ENCODE data around the gene C16orf92. TPM values are rescaled to one million over a fixed set of nuclear protein-coding genes. Genes with fewer than 3 reads are reported as not detected.

C16orf92 gene
- total RNA-seq, 1 donor from 2014 or later, result not detected

DNA sequence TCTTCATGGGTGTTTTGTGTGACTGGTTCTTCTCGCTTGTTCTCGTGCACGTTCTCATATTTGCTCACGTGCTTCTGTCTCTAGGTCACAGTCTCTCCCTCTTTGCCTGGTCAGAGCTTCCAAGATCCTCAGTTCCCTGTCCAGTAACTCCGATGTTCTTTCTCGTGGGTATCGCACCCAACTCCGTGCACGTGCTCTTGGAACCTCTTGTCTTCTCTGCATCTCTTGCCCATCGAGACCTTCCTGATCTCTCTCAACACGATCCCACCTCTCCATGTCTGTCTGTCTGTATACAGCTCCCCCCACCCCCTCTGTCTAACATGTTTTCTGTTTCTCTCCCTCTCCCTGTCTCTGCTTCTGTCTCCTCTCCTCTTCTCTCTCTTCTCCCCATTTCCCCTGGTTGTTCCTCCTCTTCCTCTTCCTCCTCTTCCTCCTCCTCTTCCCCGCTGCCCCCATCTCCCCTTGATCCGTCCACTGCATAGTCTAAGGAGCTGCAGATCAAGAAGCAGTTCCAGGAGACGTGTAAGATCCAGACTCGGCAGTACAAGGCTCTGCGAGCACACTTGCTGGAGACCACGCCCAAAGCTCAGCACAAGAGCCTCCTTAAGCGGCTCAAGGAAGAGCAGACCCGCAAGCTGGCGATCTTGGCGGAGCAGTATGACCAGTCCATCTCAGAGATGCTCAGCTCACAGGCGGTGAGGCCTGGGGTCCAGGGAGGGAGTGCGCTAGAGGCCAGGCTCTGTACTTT, 33.7 kb upstream of the C16orf92 start:
- DNase-seq (ENCODE audit: low spot score), result no peak

DNA sequence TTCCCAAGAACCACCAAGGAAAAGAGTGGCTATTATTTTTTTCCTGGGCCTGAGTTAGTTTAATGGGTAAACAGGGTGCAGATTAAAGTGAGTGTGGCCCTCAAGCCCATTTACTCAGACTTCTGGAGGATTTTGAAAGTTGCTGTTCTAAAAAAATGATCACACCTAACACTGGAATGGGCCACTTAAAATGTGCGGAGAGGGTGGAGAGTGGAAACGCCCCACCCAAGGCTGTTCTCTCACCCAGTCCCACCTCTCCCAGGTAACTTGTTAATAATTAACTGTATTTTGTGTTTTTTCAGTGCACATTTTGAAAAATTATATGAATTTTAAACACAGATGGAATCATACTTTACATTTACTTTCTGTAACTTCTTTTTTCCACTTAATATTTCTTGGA, 33.0 kb upstream of the C16orf92 start:
- no peak for DNase-seq (ENCODE audit: low spot score)

DNA sequence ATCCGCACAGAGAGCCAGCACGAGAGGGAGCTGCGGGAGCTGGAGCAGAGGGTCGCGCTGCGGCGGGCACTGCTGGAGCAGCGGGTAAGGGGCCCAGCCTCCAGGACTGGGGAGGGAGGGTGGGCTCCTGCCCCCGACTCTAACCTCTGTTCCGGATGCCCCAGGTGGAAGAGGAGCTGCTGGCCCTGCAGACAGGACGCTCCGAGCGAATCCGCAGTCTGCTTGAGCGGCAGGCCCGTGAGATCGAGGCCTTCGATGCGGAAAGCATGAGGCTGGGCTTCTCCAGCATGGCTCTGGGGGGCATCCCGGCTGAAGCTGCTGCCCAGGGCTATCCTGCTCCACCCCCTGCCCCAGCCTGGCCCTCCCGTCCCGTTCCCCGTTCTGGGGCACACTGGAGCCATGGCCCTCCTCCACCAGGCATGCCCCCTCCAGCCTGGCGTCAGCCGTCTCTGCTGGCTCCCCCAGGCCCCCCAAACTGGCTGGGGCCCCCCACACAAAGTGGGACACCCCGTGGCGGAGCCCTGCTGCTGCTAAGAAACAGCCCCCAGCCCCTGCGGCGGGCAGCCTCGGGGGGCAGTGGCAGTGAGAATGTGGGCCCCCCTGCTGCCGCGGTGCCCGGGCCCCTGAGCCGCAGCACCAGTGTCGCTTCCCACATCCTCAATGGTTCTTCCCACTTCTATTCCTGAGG, 32.0 kb upstream of the C16orf92 start:
- DNase-seq (ENCODE audit: low spot score), result no peak

GRCh38 chr16:29991571-29991904, 31.5 kb upstream of the C16orf92 start:
- no peak for DNase-seq (ENCODE audit: low spot score)

- DNase-seq (ENCODE audit: low spot score), result no peak
These were observed 30.5 kb upstream of the C16orf92 start for GRCh38 chr16:29992344-29992967.

DNA sequence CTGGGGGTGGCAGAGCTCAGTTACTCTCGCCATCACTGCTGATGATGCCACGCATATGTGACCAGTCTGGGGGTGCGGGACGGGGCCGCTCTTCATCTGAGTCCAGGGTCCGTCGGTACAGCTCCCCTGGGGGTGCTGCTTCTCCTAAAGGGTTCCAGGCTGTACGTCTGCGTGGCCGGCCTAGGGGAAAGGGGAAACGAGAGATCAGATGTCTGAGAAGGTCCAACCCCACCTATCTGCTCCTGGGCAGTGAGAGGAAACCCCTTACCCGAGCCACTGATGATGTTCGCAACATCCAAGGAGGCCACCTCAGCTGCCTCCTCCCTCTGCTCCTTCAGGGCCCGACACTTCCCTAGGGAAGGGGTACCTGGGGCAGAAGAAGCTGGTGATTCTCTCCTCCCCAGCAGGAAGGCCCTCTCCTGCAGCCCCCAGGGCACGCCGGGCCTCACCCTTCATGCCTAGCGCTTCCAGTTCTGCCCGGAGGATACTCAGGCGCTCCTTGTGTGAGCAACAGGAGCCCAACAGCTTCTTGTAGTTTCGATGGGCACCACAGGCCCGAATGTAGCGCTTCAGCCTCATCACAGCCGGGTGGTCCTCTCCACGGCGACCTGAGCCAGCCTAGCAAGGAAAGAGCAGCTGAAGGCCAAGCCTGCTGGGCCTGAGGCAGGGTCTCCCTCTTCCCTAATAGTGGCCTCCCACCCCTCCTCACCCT, 29.7 kb upstream of the C16orf92 start:
- DNase-seq (ENCODE audit: low spot score), result no peak

DNA sequence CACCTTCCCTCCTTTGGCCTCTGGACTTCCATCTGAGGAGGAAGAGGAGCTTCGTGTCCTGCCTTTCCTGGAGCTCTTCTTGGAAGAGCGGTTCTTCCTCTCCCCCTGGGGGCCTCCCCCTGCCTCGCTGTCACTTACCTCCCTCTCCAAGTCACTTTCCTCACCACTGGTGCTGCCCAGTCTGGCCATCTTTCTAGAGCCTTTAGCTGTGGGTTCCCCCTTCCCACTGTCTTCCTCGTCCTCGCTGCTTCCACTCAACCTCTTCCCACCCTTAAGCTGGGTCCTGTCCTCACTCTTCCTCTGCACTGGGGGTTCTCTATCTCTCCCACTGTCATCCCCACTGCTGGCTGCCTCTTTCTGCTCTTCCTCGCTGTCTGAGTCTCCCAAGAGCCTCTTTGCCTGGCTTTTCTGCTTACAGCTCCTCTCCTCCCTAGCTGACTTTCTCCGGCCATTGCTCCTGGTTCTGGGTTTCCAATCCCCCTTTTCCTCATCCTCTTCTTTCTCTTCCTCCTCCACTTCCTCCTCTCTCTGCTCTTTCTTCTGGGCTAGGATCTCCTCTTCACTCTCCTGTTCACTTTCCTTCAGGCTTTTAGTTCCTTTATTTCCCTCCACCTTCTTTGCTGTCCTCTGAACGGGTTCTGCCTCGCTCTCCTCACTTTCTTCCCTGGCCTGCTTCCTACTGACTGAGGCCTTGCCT, 28.9 kb upstream of the C16orf92 start:
- no peak for DNase-seq (ENCODE audit: low spot score)

DNA sequence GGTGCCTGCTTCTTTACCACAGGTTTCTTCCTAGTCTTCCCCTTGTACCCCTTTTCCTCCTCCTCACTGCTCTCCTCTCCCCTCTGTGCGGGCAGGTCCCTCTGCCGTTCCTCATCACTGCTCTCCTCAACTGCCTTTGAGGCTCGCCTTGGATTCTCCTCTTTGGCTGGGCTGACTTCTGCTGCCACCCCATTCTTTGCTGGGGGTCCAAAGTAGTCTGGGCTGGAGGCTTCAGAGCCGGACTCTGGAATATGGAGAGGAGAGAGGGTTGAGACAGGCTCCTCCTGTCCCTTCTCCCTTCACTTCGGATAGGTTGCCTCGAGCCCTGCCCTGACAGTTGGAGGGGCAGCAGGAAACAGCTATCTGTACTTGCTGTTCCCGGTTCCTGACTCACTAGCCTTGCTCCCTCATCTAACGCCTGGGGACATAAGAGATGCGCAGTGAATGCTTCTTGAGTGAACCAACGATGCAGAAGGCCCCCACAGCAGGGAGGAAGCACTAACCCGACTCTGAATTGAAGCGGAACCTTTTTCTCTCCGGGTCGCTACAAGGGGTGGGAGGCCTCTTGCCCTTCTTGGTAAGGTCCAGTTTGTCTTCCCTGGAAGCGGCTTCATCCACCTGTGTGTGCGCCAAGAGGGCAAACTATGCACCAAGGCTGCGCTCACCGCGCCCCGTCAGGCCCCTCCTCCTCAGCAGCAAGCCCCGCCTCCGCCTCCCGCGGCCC, 28.2 kb upstream of the C16orf92 start:
- no peak for DNase-seq (ENCODE audit: low spot score)

- DNase-seq (ENCODE audit: low spot score), result peak; percentile 87
These were observed 27.6 kb upstream of the C16orf92 start, which contains the start of gene HIRIP3 for GRCh38 chr16:29995324-29995910. Gene HIRIP3 (minus strand): TSS chr16:29995617. CDS start chr16:29995605, 12 bp downstream.

- peak; percentile 98 for DNase-seq (ENCODE audit: low spot score)
These were observed 26.9 kb upstream of the C16orf92 start, which contains the start of gene INO80E for GRCh38 chr16:29995911-29996765. Gene INO80E (plus strand): TSS chr16:29996241. CDS start chr16:29996311, 70 bp downstream.

GRCh38 chr16:29996766-29997250, 26.2 kb upstream of the C16orf92 start:
- DNase-seq (ENCODE audit: low spot score), result no peak

DNA sequence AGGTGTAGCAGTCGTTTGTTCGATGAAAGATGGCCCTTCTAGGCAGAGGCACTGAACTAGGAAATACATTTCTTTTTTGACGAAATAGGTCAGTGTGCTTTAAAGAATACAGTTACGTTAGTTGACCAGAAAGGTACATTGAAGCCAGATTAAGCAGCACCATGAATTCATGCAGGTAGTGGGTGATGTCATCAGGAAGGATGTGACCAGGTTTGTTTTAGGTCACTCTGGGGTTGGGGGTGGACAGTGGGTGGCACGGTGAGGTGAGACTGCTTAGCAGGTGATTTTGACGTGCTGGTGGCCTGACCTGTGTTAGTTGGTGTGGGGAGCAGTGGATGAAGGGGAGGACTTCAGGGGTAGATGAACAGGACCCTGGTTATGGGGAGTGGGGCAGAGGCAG, 23.4 kb upstream of the C16orf92 start:
- DNase-seq (ENCODE audit: low spot score), result no peak

DNA sequence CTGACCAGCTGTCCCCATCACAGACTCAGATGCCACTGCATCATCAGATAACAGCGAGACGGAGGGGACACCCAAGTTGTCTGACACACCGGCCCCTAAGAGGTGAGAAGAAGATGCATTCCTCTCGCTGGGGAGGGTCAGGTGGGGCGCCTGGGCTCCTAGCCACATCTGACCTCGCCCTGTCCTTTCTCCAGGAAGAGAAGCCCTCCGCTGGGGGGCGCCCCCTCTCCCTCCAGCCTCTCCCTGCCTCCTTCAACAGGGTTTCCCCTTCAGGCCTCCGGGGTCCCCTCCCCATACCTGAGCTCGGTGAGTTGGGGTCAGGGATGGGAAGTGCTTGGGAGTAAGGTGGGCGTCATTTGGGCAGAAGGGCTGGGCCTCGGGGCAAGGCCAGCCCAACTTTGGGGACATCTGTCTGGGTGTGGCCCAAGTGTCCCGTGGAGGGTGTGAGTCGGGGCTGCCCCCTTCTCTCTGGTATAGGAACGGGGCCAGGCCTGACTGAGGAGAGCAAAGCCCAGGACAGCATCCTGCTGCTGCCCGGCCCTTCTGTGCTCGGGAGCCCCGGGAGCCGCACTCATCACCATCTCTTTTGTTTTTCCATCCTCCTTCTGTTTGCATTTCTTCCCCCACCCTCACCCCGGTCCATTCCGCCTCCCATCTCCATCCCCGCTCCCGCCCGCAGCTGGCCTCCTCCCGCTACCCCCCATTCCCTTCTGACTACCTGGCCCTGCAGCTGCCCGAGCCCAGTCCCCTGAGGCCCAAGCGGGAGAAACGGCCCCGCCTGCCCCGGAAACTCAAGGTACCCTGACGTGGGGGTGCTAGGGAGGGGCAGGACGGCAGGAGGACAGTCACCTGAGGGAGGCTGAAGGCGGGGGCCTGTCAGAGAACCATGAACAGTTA, 22.0 kb upstream of the C16orf92 start:
- DNase-seq (ENCODE audit: low spot score), result no peak

- no peak for DNase-seq (ENCODE audit: low spot score)
These were observed 20.2 kb upstream of the C16orf92 start for GRCh38 chr16:30002614-30003346.

DNA sequence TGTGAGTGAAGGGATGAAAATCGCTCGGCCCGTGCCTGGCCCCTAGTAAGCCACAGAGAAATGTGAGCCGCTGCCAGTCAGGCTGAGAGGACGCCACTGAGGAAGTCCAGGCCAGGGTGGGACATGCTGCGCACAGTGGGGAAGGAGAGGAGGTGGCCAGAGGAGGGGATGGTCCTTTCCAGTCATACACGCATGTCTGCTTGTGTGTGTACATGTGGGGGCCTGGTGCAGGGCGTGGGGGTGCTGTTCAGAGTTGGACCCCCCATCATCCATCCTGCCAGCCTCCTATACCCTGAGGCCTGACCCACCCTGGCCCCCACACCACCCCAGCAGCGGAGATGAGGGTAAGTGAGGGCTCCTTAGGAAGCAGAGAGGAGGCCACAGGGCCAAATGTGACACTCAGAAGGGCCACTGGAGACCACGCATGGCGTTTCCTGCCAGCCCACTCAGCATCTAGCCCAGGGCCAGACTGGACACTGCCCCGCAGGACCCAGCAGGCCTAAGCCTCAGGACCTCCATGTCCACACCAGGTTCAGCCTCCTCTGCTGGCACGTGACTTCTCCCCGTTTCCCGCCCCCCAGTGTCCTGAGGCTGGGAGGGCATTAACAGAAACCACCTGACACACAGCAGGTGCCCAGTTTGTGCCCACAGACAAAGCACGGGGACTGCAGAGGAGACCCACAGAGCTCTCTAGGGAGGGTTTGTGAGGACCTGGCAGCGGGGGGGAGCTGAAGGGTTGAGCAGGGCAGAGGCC, 19.2 kb upstream of the C16orf92 start:
- DNase-seq (ENCODE audit: low spot score), result no peak

GRCh38 chr16:30004424-30004776, 18.6 kb upstream of the C16orf92 start:
- no peak for DNase-seq (ENCODE audit: low spot score)

DNA sequence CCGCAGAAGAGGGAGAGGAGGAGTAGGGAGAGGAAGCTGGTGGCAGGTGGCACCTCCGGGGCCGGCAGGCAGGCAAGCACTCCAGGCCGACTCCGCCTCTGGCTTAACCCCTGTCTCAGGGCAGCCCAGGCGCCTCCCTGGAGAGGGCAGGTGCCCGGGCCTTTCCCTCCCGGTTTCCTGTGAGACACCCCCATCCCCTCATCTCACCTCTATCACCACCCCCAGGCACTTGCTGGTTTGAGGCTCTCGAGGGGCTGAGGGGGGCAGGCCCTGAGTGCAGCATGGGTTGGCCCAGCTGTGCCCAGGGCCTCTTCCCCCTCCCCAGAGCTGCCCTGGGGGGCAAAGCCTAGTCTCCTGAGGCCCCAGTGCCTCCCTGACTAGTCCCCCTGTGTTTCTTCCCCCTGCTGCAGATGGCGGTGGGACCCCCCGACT, 18.2 kb upstream of the C16orf92 start:
- no peak for DNase-seq (ENCODE audit: low spot score)

Data from mucosa of gallbladder (tissue), 1 donor.